K562 (cell line): ENCODE data around the gene KCNK7. TPM values are rescaled to one million over a fixed set of nuclear protein-coding genes. Genes with fewer than 3 reads are reported as not detected.
A peak's percentile ranks its signal among the peaks of the same experiment; 100 is the strongest.

Experiments
- HLTF ChIP-seq: fragments of 450-650 bp; IDR thresholded peaks from 2 replicates; pipeline ENCODE4 v1.6.1; 2016
- MAZ ChIP-seq, 2 experiments: fragments of 450-650 bp in 1 of 2; sonication (generic) in 1 of 2; formaldehyde crosslinking; IDR thresholded peaks in 1 of 2; conservative IDR thresholded peaks in 1 of 2; 2 replicates each; pipeline versions ENCODE4 v1.4.0 to v1.5.0; 2020; ENCODE audit warnings: mild to moderate bottlenecking in 1 of 2, missing genetic modification reagents in 1 of 2
- NR2C1 ChIP-seq, 2 experiments: fragments of 450-650 bp; IDR thresholded peaks; 2 replicates each; pipeline ENCODE4 v1.6.1; 2017; ENCODE audit warnings: mild to moderate bottlenecking in 2 of 2, antibody characterized with exemption in 1 of 2, inconsistent platforms in 1 of 2, missing compliant biosample characterization in 1 of 2, missing genetic modification characterization in 1 of 2
- POLR2G ChIP-seq: fragments of 200-400 bp; formaldehyde crosslinking; IDR thresholded peaks from 2 replicates; pipeline ENCODE4 v1.6.1; 2017; ENCODE audit warnings: low read depth, mild to moderate bottlenecking, antibody characterized with exemption, low read length, moderate library complexity
- ZNF140 ChIP-seq: fragments of 250-450 bp; sonication (Bioruptor Pico); IDR thresholded peaks from 2 replicates; pipeline ENCODE4 v1.8.0; 2021; ENCODE audit warnings: moderate library complexity, mild to moderate bottlenecking, inconsistent platforms
- polyA plus RNA-seq, 8 experiments: library from polyadenylated mRNA; depleted of rRNA in 4 of 8; stranded (reverse) in 5 of 8; unstranded in 3 of 8; fragments of >200 nt; fragmentation: Nextera tagmentation in 2 of 8; fragmentation: Illumina TruSeq in 1 of 8; extraction: Ambion mirVana in 2 of 8; extraction: Trizol in 1 of 8; gene quantifications; 2 replicates each; pipeline versions ENCODE4 v1.2.1 to v1.2.3, GENCODE V29; 2011 to 2014; ENCODE audit warnings: inconsistent platforms in 1 of 8, missing spikeins in 1 of 8
- total RNA-seq, 7 experiments: library from RNA; depleted of rRNA in 6 of 7; stranded (reverse); fragments of >200 nt in 6 of 7; fragmentation: Illumina TruSeq in 2 of 7; extraction: Trizol in 2 of 7; gene quantifications; 2 replicates each; pipeline versions ENCODE4 v1.2.1 to v1.2.3, GENCODE V29; 2011 to 2021; ENCODE audit warnings: low replicate concordance in 1 of 7
- TF ChIP-seq, protein P1 (sequence below): sonication (generic); formaldehyde crosslinking; IDR thresholded peaks from 2 replicates; pipeline ENCODE4 v1.8.1; 2023; ENCODE audit warnings: mild to moderate bottlenecking, missing genetic modification reagents
- TF ChIP-seq, protein P2 (sequence below): fragments of 450-650 bp; conservative IDR thresholded peaks from 2 replicates; pipeline ENCODE4 v1.6.1; 2016; ENCODE audit warnings: missing genetic modification characterization, low read depth, mild to moderate bottlenecking, control low read depth, missing compliant biosample characterization
- TF ChIP-seq, protein P3 (sequence below): fragments of 250-450 bp; sonication (Bioruptor Pico); IDR thresholded peaks from 2 replicates; pipeline ENCODE4 v1.9.0; 2021; ENCODE audit warnings: mild to moderate bottlenecking

Gene KCNK7
- total and polyA plus RNA-seq, 9 of the 15 experiments (the other 6 are each of a cell fraction or from before 2014, with no cell fraction given): 0.07 to 0.40 TPM; not detected in 7

DNA sequence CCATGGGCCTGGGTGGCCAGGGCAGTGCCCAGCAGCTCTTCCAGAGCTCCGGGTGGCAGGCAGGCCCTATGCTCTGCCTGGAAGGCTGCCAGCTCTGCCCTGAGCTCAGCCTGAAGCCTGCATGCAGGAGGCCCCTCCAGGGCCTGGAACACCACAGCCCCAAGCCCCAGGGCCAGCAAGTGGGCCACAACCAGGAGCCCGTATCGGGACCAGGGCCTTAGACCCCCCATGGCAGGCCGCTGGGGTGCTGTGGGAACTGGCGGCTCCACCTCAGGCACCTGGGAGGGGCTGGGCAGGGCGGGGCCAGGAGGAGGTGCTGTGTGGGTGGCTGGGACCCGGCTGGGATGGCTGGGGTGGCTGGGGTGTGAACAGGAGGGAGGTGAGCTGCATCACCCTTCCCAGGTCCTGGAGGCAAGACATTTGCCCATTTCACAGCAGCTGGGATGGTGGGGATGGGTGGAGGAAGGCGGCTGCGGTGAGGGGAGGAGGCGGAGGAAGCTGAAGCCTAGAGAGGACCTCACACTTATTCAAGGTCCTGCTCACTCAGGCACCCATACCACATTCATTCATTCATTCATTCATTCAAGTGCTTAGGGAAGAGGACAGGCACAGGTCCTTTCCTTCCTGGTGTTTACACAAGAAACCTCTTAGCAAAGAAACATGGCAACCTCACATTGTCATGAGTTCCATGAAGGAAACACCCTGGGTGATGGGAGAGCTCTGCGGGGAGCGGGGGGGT lies at the start of gene KCNK7 (continued):
- TF ChIP-seq, protein P1, sequence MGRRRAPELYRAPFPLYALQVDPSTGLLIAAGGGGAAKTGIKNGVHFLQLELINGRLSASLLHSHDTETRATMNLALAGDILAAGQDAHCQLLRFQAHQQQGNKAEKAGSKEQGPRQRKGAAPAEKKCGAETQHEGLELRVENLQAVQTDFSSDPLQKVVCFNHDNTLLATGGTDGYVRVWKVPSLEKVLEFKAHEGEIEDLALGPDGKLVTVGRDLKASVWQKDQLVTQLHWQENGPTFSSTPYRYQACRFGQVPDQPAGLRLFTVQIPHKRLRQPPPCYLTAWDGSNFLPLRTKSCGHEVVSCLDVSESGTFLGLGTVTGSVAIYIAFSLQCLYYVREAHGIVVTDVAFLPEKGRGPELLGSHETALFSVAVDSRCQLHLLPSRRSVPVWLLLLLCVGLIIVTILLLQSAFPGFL: no peak
- TF ChIP-seq, protein P2, sequence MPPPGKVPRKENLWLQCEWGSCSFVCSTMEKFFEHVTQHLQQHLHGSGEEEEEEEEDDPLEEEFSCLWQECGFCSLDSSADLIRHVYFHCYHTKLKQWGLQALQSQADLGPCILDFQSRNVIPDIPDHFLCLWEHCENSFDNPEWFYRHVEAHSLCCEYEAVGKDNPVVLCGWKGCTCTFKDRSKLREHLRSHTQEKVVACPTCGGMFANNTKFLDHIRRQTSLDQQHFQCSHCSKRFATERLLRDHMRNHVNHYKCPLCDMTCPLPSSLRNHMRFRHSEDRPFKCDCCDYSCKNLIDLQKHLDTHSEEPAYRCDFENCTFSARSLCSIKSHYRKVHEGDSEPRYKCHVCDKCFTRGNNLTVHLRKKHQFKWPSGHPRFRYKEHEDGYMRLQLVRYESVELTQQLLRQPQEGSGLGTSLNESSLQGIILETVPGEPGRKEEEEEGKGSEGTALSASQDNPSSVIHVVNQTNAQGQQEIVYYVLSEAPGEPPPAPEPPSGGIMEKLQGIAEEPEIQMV: no peak
- TF ChIP-seq, protein P3, sequence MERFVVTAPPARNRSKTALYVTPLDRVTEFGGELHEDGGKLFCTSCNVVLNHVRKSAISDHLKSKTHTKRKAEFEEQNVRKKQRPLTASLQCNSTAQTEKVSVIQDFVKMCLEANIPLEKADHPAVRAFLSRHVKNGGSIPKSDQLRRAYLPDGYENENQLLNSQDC: no peak
- no peak for TF ChIP-seq ZNF140 (CRISPR knock-in tag)
- TF ChIP-seq HLTF: no peak
- TF ChIP-seq POLR2G: peak; percentile 76
- no peak for TF ChIP-seq NR2C1 (IDR thresholded peaks at IDR 0.05)
- TF ChIP-seq NR2C1 (tag; IDR thresholded peaks at IDR 0.05): no peak
- no peak for TF ChIP-seq MAZ (CRISPR knock-in tag; conservative IDR thresholded peaks at IDR 0.05 in 1 of 2, IDR thresholded peaks at IDR 0.05 in 1 of 2)
